T-helper 2 cell (primary cell): Measurements from ENCODE around the gene HACD3.
"Not testable (repeated sequence)": the region's sequence is repeated elsewhere in the genome, so short reads cannot be mapped to it uniquely, and the experiment has no call there.

Experiments
- DNase-seq, 5 experiments: peaks; one replicate each; pipeline versions ENCODE4 v3.0.0 to v3.0.0-alpha.2; 2012 to 2022
- total RNA-seq, 2 donors: gene quantifications; one replicate each; lab custom pipeline; 2026; lab: John Stamatoyannopoulos, UW

HACD3 gene
- 23.1 to 38.6 reads per million in 2 donors for total RNA-seq

DNA sequence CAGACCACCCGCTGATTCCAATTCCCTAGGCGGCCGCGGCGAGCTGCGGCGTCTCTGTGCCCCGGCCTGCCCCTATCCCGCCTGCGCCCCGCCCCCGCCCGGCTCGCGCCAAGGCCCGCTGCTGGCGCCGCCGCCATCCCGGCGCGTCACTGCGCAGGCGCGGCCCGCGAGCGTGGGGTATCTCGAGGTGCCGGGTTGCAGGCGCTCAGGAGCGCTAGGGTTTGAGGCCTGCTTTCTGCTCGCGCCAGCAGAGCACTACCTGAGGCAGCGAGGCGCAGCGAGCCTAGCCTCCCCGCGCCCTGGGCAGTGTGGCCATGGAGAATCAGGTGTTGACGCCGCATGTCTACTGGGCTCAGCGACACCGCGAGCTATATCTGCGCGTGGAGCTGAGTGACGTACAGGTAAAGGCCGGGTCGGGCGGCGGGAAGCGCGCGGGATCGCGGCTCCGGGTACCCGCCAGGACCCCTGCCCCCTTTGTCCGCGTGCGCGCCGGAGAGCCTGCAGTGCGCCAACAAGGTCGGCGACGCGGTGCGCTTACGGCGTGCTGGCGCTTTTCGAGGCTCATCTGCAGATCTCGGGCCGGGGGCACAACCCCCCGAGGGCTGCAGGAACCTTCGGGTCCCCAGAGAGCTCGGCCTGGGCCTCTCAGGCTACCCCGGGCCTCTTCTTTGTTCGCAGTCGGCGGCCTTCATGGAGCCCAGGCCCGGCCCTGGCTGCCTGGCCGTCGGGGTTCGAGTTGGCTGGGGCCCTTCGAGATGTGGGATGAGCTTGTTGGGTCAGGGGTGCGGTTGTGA is at the start of gene HACD3:
Gene HACD3 (plus strand): TSS at position 146 of the 794 bp plus-strand sequence. CDS start 169 bp downstream, at position 315.
- DNase-seq, result peak; percentile 82 to 91 (median 85)

- DNase-seq, result no peak
Observed at GRCh38 chr15:65484876-65485275, 45.4 kb upstream of the HACD3 start.

DNA sequence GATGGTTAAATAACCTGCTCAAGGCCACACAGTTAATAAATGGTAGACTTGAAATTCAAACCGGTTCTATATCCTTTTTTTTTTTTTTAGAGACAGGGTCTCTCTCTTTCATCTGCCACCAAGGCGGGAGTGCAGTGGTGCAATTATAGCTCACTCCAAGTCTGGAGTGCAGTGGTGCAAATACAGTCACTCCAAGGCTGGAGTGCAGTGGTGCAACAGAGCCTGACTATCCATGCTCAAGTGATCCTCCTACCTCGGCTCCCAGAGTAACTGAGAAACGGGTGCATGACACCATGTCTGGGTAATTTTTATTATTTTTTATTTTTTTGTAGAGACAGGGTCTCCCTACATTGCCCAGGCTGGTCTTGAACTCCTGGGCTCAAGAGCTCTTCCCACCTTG is 36.2 kb upstream of the HACD3 start:
- DNase-seq, result no peak

GRCh38 chr15:65509321-65509720 is 20.9 kb upstream of the HACD3 start:
- no peak for DNase-seq

DNA sequence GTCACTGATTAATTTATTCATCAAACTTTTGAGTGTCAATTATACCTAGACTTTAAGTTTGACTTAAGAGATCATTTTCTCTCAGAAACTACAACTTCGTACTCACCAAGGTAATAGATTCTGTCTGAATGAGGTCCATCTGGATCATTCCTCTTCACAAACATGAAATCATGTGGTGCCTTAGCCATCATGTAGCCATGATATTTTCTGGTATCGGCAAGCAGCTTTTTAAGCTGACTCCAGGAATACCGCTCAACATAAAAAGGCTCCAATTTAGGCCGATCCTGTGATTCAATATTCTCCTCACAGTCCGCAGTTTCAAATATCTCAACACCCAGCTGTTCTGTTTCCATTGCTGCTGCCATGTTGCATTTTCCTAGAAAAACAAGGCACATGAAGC is 18.1 kb upstream of the HACD3 start:
- DNase-seq, result no peak

- peak in 1 of 5 experiments; percentile 62 for DNase-seq
Observed at GRCh38 chr15:65512807-65513416, 17.4 kb upstream of the HACD3 start.

DNA sequence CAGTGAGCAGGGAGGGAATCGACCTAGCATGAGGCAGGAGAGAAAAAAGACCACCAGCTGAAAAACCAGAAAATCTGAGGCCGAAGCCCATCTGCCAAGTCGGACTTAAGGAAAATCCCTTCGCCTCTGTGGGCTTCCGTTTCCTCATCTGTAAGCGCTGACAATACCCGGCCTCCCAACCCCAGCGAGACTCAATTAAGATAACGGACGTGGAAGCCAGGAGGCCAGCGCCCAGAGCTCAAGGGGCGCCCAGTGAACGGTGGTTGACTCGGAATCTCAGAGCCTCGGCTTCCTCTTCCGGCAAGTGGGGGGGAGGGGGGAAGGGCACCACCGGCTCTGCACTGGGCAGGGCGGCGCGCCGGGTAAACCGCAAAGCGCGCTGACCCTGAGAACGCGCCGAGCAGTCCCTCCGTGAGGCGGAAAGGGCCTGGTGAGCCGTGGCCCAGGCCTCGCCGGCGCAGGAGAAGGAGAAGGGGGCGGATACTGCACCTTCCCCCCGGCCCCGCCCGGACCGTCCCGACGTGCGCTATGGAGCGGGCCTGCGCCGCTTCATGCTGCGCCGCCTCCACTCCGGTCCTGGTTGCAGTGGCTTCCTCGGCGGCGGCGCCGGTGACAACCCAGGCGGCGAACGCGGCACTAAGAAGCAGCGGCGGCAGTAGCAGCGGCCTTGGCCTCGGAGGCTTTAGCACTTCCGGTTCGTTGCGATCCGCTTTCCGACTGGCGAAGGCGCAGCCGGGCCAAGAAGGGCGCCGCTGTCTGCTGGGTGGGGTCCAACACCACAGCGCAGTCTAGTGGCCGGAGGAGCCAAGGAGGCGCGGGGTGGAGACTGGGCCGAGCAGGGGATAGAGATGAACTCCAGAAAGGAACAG is 13.0 kb upstream of the HACD3 start, which contains the start of gene DPP8:
Gene DPP8 (minus strand): TSS at position 693 of the 869 bp plus-strand sequence. CDS start 5,136 bp downstream, outside the sequence.
- DNase-seq, result peak; percentile 86 to 97 (median 90)

DNA sequence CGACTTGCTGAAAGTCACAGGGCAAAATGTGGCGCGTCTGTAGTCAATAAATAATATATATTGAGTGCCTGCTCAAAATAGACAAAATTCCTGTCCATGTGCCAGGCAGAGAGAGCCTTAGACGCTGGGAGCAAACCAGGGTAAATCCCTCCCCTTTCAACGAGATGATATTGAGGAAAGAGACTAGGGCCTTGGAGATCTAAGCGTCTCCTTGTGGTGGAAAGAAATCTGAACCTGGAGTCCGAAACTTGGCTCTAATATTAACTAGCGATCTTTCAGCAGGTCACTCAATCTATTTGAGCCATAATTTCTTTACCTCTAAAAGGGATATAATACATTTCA is 12.4 kb upstream of the HACD3 start:
- peak in 1 of 5 experiments; percentile 1 for DNase-seq

- DNase-seq, result no peak
Observed at GRCh38 chr15:65518633-65519285, 11.5 kb upstream of the HACD3 start.

DNA sequence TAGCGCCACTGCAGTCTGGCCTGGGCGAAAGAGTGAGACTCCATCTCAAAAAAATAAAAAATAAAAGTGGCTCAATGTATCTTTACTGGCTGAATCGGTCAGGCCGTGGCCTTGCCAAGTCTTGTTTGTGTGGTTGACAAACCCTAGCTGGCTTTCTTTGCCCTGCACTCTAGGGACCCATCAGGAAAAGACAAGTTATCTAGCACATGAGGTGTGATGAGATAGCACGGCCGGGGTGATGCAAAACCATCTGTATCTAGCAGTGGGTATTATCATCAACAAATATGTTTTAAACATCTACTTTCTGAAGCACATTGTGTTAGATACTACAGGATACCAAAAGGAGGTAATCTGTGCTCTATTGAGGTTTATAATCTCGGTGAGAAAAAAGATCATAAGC is 8.9 kb upstream of the HACD3 start:
- DNase-seq, result no peak

DNA sequence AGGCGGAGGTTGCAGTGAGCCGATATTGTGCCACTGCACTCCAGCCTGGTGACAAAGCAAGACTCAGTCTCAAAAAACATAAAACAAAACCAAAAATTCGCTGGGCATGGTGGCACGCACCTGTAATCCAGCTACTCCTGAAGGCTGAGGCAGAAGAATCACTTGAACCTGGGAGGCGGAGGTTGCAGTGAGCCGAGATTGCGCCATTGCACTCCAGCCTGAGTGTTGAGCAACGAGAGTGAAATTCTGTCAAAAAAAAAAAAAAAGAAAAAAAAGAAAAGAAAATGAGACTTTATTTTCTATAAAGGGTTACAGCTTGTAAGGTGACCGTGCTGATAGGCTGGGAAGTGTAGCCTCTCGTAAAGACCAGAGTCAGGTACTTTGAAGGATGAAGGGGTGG is 6.0 kb upstream of the HACD3 start:
- DNase-seq, result no peak

DNA sequence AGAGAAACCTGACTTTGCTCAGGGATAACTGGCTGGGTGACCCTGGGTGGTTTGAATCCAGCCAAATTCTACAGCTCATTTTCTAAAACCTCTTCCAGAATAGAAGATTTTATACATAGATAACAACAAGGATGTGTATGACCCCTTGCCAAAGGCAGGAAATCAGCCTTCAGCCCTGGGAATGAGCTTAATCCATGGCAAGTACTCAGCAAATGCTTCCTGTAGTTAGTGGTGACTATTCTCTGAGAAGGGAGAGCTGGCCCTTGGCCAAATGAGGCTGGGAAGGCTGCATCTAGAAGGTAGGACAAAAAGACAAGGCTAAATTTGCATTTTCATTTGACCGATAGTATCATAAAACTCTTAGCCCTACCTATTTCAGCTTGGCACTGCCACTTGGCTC is 4.6 kb upstream of the HACD3 start:
- no peak for DNase-seq

GRCh38 chr15:65528461-65529060 is 1.7 kb upstream of the HACD3 start:
- no peak for DNase-seq

GRCh38 chr15:65529762-65530317 is 423 bp upstream of the HACD3 start:
- DNase-seq, result no peak

GRCh38 chr15:65532738-65533051 is 2.4 kb downstream of the HACD3 start:
- DNase-seq, result peak in 1 of 5 experiments; percentile 57

GRCh38 chr15:65533057-65533756 is 2.9 kb downstream of the HACD3 start:
- DNase-seq, result peak in 1 of 5 experiments; percentile 9

- no peak for DNase-seq
Observed at GRCh38 chr15:65535192-65535591, 4.9 kb downstream of the HACD3 start.

GRCh38 chr15:65540314-65540713 is 10.1 kb downstream of the HACD3 start:
- DNase-seq, result no peak

- DNase-seq, result no peak
Observed at GRCh38 chr15:65541231-65541820, 11.1 kb downstream of the HACD3 start.

DNA sequence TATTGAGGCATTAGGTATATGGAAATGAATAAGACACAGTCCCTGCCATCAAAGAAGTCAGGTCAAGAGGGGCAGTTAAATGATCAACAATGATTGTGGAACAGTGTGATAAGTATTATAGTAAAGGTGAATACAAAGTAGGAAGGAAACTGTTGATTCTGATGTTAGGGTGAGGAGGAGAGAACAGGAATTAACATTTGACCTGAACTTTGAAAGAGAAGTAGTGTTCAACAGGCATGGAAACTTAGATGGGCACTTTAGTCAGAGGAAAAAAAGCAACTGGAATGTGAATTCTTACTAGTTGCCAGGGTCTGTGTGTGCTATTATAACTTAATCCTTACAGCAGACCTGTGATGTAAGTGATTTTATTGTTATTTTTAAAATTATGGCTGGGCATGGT is 17.6 kb downstream of the HACD3 start:
- DNase-seq, result no peak

DNA sequence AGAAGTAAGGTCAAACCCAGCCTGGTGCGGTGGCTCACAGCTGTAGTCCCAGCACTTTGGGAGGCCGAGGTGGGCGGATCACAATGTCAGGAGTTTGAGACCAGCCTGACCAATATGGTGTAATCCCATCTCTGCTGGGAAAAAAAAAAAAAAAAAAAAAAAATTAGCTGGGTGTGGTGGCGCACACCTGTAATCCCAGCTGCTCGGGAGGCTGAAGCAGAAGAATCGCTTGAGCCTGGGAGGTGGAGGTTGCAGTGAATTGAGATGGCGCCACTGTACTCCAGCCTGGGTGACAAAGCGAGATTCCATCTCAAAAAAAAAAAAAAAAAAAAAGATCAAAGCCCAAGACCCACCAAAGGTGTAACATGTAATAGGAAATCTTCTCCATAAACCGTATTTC is 19.0 kb downstream of the HACD3 start:
- DNase-seq, result not testable (repeated sequence)
